IMR-90 (cell line): ENCODE measurements around the gene CPEB3.

Experiments used
- BHLHE40 ChIP-seq: fragments of 150-350 bp; IDR thresholded peaks from 2 replicates; pipeline ENCODE4 v1.6.1; 2016; ENCODE audit warnings: mild to moderate bottlenecking, low read depth, low read length
- FOS ChIP-seq: fragments of 150-350 bp; IDR thresholded peaks from 2 replicates; pipeline ENCODE4 v1.6.1; 2016; ENCODE audit warnings: low read depth, low read length
- MAFK ChIP-seq: IDR thresholded peaks from 2 replicates; pipeline ENCODE4 v1.6.1; 2012; ENCODE audit warnings: low read depth, low read length, improper control_type of control experiment
- POLR2A ChIP-seq: IDR thresholded peaks from 2 replicates; pipeline ENCODE4 v1.6.1; 2012; ENCODE audit warnings: mild to moderate bottlenecking, low read depth, low read length
- RFX5 ChIP-seq: IDR thresholded peaks from 2 replicates; pipeline ENCODE4 v1.8.0; 2012; ENCODE audit warnings: low read depth, mild to moderate bottlenecking, low read length, moderate library complexity
- SMC3 ChIP-seq: fragments of 150-350 bp; IDR thresholded peaks from 2 replicates; pipeline ENCODE4 v1.6.1; 2016; ENCODE audit warnings: low read depth, mild to moderate bottlenecking, antibody characterized with exemption, low read length, moderate library complexity
- TF ChIP-seq, protein P1 (sequence below): fragments of 150-350 bp; IDR thresholded peaks from 2 replicates; pipeline ENCODE4 v1.6.1; 2017; ENCODE audit warnings: mild to moderate bottlenecking, antibody characterized with exemption, low read length, low read depth
- TF ChIP-seq, protein P2 (sequence below): conservative IDR thresholded peaks from 2 replicates; pipeline ENCODE4 v1.5.1; 2012; ENCODE audit warnings: mild to moderate bottlenecking, low read depth, low read length, improper control_type of control experiment

GRCh38 chr10:92146781-92147180 lies 144.1 kb downstream of the CPEB3 start:
- TF ChIP-seq, protein P1, sequence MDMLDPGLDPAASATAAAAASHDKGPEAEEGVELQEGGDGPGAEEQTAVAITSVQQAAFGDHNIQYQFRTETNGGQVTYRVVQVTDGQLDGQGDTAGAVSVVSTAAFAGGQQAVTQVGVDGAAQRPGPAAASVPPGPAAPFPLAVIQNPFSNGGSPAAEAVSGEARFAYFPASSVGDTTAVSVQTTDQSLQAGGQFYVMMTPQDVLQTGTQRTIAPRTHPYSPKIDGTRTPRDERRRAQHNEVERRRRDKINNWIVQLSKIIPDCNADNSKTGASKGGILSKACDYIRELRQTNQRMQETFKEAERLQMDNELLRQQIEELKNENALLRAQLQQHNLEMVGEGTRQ, result no peak
- TF ChIP-seq BHLHE40 (no peak), RFX5 (no peak), POLR2A (no peak), MAFK (no peak), SMC3 (no peak), FOS (no peak)
- TF ChIP-seq, protein P2, sequence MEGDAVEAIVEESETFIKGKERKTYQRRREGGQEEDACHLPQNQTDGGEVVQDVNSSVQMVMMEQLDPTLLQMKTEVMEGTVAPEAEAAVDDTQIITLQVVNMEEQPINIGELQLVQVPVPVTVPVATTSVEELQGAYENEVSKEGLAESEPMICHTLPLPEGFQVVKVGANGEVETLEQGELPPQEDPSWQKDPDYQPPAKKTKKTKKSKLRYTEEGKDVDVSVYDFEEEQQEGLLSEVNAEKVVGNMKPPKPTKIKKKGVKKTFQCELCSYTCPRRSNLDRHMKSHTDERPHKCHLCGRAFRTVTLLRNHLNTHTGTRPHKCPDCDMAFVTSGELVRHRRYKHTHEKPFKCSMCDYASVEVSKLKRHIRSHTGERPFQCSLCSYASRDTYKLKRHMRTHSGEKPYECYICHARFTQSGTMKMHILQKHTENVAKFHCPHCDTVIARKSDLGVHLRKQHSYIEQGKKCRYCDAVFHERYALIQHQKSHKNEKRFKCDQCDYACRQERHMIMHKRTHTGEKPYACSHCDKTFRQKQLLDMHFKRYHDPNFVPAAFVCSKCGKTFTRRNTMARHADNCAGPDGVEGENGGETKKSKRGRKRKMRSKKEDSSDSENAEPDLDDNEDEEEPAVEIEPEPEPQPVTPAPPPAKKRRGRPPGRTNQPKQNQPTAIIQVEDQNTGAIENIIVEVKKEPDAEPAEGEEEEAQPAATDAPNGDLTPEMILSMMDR, result no peak
